ENCODE results near the gene ZBTB46. TPM values are rescaled to one million over a fixed set of nuclear protein-coding genes. Genes with fewer than 3 reads are reported as not detected.

ZBTB46 gene
- total and polyA plus RNA-seq, 2 donors (not counting 1 experiment from before 2014, with no cell fraction given), result 0.96 to 4.5 TPM

GRCh38 chr20:63703976-63704748 is 126.9 kb downstream of the ZBTB46 start:
- H4K20me1 ChIP-seq (ENCODE audit: control insufficient read depth, extremely low read depth, insufficient read depth, low read length), result no peaks in the 10 kb centered on the region
- peaks cover 43% of the 10 kb centered on the region for H3K79me2 ChIP-seq (ENCODE audit: control insufficient read depth, insufficient read depth, low read length)
- H3K9ac ChIP-seq (ENCODE audit: insufficient read depth, low read length), result no peak overlapping the region
- TF ChIP-seq EZH2 (IDR thresholded peaks at IDR 0.05; ENCODE audit: low read length, missing control alignments), result no peak
- TF ChIP-seq, protein P1, sequence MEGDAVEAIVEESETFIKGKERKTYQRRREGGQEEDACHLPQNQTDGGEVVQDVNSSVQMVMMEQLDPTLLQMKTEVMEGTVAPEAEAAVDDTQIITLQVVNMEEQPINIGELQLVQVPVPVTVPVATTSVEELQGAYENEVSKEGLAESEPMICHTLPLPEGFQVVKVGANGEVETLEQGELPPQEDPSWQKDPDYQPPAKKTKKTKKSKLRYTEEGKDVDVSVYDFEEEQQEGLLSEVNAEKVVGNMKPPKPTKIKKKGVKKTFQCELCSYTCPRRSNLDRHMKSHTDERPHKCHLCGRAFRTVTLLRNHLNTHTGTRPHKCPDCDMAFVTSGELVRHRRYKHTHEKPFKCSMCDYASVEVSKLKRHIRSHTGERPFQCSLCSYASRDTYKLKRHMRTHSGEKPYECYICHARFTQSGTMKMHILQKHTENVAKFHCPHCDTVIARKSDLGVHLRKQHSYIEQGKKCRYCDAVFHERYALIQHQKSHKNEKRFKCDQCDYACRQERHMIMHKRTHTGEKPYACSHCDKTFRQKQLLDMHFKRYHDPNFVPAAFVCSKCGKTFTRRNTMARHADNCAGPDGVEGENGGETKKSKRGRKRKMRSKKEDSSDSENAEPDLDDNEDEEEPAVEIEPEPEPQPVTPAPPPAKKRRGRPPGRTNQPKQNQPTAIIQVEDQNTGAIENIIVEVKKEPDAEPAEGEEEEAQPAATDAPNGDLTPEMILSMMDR (conservative IDR thresholded peaks at IDR 0.05 in 1 of 2, IDR thresholded peaks at IDR 0.05 in 1 of 2; ENCODE audit: low read depth in 1 of 2, low read length in 2 of 2), result no peak
- no peak overlapping the region for H3K4me3 ChIP-seq (replicated peaks in 1 of 4; ENCODE audit: control extremely low read depth in 1 of 4, insufficient read depth in 1 of 4, low read depth in 3 of 4, low read length in 4 of 4)
- no peaks in the 10 kb centered on the region for H3K9me3 ChIP-seq (ENCODE audit: control insufficient read depth, insufficient read depth, low read depth, low read length)
- peaks cover 34% of the 10 kb centered on the region for H3K36me3 ChIP-seq (ENCODE audit: control insufficient read depth, insufficient read depth, low read length)
- H2AFZ ChIP-seq (ENCODE audit: low read length), result no peak overlapping the region
- no peak overlapping the region for H3K27ac ChIP-seq (ENCODE audit: insufficient read depth, low read length)
- H3K4me1 ChIP-seq (ENCODE audit: control insufficient read depth, extremely low read depth, insufficient read depth, low read length), result peaks cover 15% of the 10 kb centered on the region
- no peak overlapping the region for H3K4me2 ChIP-seq (ENCODE audit: extremely low read depth, insufficient read depth, low read length)
- H3K27me3 ChIP-seq (ENCODE audit: control insufficient read depth, insufficient read depth, low read length), result no peaks in the 10 kb centered on the region
- DNase-seq (ENCODE audit: low read depth in 2 of 2), result no peak

DNA sequence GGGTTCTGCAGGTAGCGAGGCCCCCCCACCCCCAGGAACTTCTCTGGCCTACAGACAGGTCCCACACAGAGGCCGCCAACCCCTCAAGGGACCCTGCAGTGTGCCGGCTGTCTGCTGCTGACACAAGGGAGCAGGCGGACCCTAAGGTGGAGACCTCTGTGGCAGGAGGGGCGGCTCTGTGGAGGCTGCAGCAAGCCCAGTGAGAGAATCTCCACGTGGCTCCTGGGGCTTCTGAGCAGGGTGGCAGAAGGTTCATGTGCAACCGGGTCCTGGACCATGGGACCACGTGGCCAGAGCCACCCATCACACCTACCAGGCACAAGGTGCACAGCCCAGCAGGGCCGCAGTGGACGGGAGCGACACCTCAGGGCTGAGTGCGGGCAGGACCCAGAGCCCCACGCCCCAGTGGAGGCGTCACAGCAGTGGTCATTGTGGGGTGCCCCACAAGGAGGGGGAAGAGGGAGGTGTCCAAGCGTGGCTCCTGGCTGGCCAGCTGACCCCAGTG is 127.5 kb downstream of the ZBTB46 start:
- Histone ChIP-seq H3K4me3 (replicated peaks in 1 of 4; ENCODE audit: control extremely low read depth in 1 of 4, insufficient read depth in 1 of 4, low read depth in 3 of 4, low read length in 4 of 4) (no peak overlapping the region), H3K27ac (ENCODE audit: insufficient read depth, low read length) (no peak overlapping the region), H3K4me1 (ENCODE audit: control insufficient read depth, extremely low read depth, insufficient read depth, low read length) (peaks cover 19% of the 10 kb centered on the region), H3K36me3 (ENCODE audit: control insufficient read depth, insufficient read depth, low read length) (peaks cover 33% of the 10 kb centered on the region), H3K9ac (ENCODE audit: insufficient read depth, low read length) (no peak overlapping the region), H3K79me2 (ENCODE audit: control insufficient read depth, insufficient read depth, low read length) (peaks cover 36% of the 10 kb centered on the region), H3K4me2 (ENCODE audit: extremely low read depth, insufficient read depth, low read length) (no peak overlapping the region), H3K9me3 (ENCODE audit: control insufficient read depth, insufficient read depth, low read depth, low read length) (no peaks in the 10 kb centered on the region), H4K20me1 (ENCODE audit: control insufficient read depth, extremely low read depth, insufficient read depth, low read length) (no peaks in the 10 kb centered on the region), H3K27me3 (ENCODE audit: control insufficient read depth, insufficient read depth, low read length) (no peaks in the 10 kb centered on the region), H2AFZ (ENCODE audit: low read length) (no peak overlapping the region)
- DNase-seq (ENCODE audit: low read depth in 2 of 2), result no peak
- TF ChIP-seq, protein P1 (conservative IDR thresholded peaks at IDR 0.05 in 1 of 2, IDR thresholded peaks at IDR 0.05 in 1 of 2; ENCODE audit: low read depth in 1 of 2, low read length in 2 of 2), result no peak
- TF ChIP-seq EZH2 (IDR thresholded peaks at IDR 0.05; ENCODE audit: low read length, missing control alignments), result no peak

- Histone ChIP-seq H3K4me3 (replicated peaks in 1 of 4; ENCODE audit: control extremely low read depth in 1 of 4, insufficient read depth in 1 of 4, low read depth in 3 of 4, low read length in 4 of 4) (no peak overlapping the region), H3K9ac (ENCODE audit: insufficient read depth, low read length) (no peak overlapping the region), H3K36me3 (ENCODE audit: control insufficient read depth, insufficient read depth, low read length) (peaks cover 35% of the 10 kb centered on the region), H2AFZ (ENCODE audit: low read length) (no peak overlapping the region), H3K9me3 (ENCODE audit: control insufficient read depth, insufficient read depth, low read depth, low read length) (no peaks in the 10 kb centered on the region), H3K79me2 (ENCODE audit: control insufficient read depth, insufficient read depth, low read length) (peaks cover 32% of the 10 kb centered on the region), H3K4me2 (ENCODE audit: extremely low read depth, insufficient read depth, low read length) (no peak overlapping the region), H3K4me1 (ENCODE audit: control insufficient read depth, extremely low read depth, insufficient read depth, low read length) (peaks cover 22% of the 10 kb centered on the region), H3K27me3 (ENCODE audit: control insufficient read depth, insufficient read depth, low read length) (no peaks in the 10 kb centered on the region), H3K27ac (ENCODE audit: insufficient read depth, low read length) (no peak overlapping the region), H4K20me1 (ENCODE audit: control insufficient read depth, extremely low read depth, insufficient read depth, low read length) (no peaks in the 10 kb centered on the region)
- DNase-seq (ENCODE audit: low read depth in 2 of 2), result no peak
- TF ChIP-seq, protein P1 (conservative IDR thresholded peaks at IDR 0.05 in 1 of 2, IDR thresholded peaks at IDR 0.05 in 1 of 2; ENCODE audit: low read depth in 1 of 2, low read length in 2 of 2), result no peak
- no peak for TF ChIP-seq EZH2 (IDR thresholded peaks at IDR 0.05; ENCODE audit: low read length, missing control alignments)
Observed at GRCh38 chr20:63702751-63703470, 128.2 kb downstream of the ZBTB46 start.
